Activated CD4-positive, alpha-beta T cell treated with anti-CD3 and anti-CD28 coated beads, Interleukin-2, amount 50 U/mL, for 1 hour (primary cell): ENCODE data around the gene PITPNC1.
"Not testable (repeated sequence)": the region's sequence is repeated elsewhere in the genome, so short reads cannot be mapped to it uniquely, and the experiment has no call there.

Source experiments
- DNase-seq: peaks from one replicate; pipeline ENCODE4 v3.0.0-alpha.2; 2020

The PITPNC1 gene

DNA sequence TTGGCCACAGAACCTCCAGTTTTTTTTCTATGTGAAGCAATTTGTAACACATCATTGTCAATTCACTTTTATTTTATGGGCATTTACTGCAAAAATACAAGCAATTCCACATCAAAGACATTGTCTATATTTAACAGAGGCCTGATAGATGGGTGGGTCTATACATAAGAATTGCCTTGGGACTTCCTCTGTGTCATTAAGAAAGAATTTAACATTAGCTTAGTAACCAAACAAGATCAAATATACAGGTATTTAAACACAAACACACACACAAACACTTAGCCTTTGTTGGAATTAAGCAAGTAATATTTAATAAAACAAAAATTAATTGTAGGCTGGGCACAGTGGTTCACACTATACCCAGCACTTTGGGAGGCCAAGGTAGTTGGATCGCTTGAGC is 4.3 kb upstream of the PITPNC1 start:
- DNase-seq = no peak

DNA sequence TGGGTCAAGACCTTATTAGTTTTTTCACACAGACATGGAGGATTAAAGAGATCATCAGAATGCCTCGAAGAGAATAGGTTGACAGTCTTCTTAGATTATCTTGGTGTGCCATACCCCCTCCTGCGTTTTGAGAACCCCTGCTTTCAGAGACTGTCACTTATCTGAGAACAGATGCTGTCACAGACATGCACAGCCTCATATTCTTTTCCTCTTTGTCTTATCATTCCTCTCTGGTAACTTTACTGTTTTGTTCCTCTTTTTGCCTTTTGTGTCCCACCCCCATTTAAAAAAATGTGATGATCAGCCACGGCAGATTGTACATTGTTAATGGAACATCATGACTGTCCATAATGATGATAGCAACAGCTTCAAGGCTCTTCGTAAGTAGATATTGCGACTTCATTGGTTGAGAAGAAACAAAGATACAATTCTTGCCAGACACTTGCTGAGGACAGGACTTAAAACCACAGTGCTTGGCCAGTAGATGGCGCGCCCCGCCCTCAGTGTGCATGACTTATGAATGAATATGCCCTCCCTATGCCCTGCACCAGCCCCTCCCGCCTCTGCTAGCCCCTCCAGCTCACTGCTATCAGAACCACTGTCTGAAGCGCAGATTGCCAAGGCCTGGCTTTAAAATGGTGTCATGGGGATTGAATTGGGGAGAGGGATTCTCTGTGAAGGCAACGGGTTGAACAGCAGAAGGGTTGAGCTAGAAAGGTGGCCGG is 2.6 kb upstream of the PITPNC1 start:
- peak; percentile 91 for DNase-seq

GRCh38 chr17:67375054-67375427 is 2.0 kb upstream of the PITPNC1 start:
- DNase-seq = no peak

DNA sequence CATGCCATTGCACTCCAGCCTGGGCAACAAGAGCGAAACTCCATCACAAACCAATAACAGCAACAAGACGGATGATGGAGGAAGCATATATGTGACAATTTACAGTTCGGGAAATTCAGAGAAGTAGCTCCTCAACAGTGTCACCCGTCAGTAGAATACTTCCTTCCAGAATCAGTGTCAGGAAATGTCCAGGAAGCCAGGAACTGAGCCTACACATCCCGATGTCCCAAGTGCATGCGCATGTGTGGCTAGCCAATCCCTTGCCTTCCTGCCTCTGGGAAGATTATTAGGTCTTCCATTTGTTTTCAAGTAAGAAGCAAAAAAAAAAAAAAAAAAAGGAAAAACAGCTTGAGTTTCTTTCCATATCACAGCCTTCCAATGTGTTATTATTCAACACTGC is 1.4 kb upstream of the PITPNC1 start:
- no peak for DNase-seq

- no peak for DNase-seq
Measured at GRCh38 chr17:67376415-67376736, 705 bp upstream of the PITPNC1 start.

GRCh38 chr17:67377488-67378453 is 690 bp downstream of the PITPNC1 start:
- DNase-seq = peak; percentile 55

DNA sequence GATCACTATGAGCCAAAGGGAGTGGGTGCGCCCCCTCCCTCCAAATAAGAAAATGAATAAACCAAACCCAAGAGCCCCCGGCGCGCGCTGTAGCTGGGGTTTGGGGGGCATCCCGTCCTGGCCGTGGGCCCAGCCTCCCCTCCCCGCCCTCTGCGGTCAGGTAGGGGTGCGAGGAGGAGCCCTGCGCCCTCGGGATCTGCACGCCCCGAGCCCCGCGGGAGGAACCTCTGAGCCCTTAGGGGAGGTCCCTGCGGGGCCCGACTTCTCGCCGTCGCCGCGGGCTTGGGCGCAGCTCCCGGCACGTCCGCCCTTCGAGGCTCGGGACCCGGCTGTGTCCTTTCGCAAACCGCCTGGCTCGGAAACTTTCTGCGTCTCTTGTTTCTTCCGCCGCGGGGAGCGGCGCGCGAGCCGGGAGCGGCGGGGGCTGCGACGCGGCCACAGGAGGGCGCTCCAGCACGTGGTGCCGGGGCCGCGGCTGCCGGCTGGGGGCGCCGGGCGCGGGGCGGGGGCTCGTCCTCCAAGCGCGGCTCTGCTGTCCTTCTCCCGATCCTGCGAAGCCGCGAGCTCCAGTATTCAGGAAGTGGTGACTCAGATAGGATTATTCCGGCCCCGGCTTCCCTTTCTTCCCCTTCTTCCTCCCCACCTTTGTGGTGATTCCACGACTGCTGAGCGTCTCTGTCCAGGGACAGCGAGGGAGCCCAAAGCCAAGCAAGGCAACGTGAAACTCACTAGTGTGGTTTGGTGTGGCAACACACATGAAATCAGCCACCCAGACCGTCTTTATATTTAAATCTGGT is 1.6 kb downstream of the PITPNC1 start:
- peak; percentile 82 for DNase-seq

GRCh38 chr17:67379251-67379630 is 2.2 kb downstream of the PITPNC1 start:
- no peak for DNase-seq

DNA sequence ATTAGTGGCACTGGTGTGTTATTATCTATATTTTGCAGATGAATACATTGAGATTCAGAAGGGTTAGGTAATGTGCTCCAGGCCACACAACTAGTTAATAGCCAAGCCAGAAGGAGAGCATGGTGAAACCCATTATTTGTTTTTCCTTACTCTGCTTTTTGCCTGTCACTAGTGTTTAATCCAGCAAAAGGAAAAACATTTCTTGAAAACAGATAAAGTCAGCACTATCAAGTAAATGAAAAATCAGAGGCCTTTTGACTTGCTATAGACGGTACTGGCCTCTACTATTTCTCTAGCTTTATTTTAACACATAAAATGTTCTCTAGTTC is 4.8 kb downstream of the PITPNC1 start:
- DNase-seq = no peak

- no peak for DNase-seq
Measured at GRCh38 chr17:67385122-67385988, 8.3 kb downstream of the PITPNC1 start.

DNA sequence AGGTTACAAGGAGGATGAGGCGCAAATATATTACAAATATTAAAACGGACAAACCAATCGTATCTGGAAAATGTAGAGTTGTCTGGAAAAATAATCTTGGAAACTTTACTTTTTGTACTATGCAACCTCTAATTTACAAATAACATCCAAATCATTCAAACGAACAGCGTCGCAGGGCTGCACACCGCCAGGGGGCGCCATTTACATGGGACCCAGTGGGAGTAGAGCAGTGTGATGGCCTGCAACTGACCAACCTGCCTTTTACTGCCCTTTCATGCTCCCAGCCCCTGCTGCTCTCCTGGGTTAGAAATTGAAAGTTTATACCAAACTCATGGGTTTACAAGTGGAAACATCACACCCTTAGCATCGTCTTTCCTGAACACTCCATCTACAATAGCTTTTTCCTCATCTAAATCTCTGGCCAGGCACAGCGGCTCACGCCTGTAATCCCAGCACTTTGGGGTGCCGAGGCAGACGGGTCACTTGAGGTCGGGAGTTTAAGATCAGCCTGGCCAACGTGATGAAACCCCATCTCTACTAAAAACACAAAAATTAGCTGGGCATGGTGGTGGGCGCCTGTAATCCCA is 10.0 kb downstream of the PITPNC1 start:
- DNase-seq = peak; percentile 59

- DNase-seq = not testable (repeated sequence)
Measured at GRCh38 chr17:67388536-67388935, 11.5 kb downstream of the PITPNC1 start.

DNA sequence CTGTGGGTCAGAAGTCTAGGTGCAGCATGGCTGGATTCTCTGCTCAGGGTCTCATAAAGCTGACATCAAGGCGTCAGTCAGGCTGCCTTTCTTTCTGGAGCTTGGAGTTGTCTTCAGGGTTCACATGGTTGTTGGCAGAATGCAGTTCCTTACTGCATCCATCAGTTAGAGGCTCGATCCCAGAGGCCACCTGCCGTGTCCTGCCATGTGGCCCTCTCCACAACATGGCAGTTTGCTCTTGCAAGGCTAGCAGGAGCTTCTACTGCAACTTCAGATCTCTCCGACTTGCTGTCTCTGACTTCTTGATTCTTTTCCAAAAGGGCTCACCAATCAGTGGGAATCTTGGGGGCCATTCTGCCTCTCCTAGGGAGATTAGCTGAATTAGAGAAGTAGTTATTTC is 11.9 kb downstream of the PITPNC1 start:
- no peak for DNase-seq

- no peak for DNase-seq
Measured at GRCh38 chr17:67390006-67390645, 13.0 kb downstream of the PITPNC1 start.

- peak; percentile 59 for DNase-seq
Measured at GRCh38 chr17:67390646-67391361, 13.7 kb downstream of the PITPNC1 start.

DNA sequence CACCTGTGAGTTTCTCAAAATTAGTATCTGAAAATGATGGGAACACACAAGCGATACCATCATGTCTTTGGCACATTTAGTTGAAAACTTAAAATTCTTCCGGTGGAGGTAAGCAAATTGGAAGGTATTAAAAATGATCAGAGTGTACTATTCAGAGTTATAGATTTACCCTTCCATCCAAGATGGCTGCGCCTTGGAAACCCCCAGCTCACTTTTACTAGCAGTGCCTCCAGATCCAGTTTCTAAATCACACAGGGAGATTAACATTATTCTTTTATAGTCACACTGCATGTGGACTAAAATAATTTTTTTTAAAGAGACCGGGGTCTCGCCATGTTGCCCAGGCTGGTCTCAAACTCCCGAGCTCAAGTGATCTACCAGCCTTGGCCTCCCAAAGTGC is 15.0 kb downstream of the PITPNC1 start:
- no peak for DNase-seq

DNA sequence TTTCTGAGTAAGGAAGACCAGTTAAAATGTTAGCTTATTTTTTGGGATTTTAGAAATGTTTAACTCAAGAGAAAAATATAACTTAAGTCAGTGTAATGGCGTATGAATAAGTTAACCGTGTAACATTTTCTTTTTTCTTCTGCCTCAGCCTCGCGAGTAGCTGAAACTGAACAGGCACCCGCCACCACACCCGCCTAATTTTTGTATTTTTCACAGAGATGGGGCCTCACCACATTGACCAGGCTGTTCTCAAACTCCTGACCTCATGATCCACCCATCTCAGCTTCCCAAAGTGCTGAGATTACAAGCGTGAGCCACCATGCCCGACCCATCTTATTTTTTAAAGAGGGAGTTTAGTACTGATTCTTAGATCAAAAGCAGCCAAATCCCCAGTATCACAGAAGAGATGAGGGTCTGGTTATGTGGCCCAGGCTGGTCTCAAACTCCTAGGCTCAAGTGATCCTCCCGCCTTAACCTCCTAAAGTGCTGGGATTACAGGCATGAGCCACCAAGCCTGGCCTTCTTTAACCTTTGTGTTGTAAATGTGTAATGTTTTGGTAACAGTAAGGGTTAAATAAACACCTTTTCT is 16.8 kb downstream of the PITPNC1 start:
- no peak for DNase-seq

GRCh38 chr17:67399676-67400075 is 22.6 kb downstream of the PITPNC1 start:
- no peak for DNase-seq

DNA sequence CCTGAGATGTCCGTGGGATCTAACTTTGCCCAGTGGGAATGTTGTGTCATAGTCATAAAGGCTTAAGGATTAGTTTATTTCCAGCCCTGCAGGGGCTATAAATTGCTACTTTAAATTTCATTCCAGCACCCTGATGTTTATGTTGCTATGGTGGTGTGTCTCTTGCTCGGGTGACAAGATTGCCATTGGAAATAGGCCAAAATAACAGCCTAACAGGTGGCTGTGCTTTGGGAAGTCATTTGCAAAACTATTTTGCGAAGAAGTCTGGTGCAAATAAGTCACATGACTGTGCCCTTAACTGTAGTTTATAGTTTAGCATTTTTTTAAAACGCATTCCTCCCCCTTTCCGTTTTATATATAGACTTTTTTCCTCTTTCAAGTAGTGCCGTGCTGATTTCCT is 23.1 kb downstream of the PITPNC1 start:
- no peak for DNase-seq

DNA sequence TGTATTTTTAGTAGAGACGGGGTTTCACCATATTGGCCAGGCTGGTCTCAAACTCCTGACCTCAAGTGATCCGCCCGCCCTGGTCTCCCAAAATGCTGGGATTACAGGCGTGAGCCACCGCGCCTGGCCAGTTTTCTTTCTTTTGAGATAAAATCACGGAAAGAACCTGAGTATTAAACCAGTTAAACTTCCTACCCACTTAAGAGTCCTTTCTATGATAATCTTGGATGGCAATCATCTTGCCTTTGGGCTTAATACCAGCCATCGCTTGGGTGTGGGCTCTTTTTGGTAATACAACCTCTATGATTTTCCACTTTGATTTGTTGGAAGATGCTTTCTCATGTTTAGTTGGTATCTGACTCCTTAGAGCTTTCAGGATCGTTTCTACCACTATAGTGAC is 24.0 kb downstream of the PITPNC1 start:
- no peak for DNase-seq
